T47D (cell line): Measurements from ENCODE around the gene DLGAP4.

Source experiments
- DNase-seq, 2 experiments: peaks; one replicate each; pipeline versions ENCODE4 v3.0.0 to v3.0.0-alpha.2; 2011 to 2012; ENCODE audit warnings: low read depth in 1 of 2, low spot score in 1 of 2
- JUND ChIP-seq: IDR thresholded peaks from 2 replicates; pipeline ENCODE4 v1.6.1; 2012; ENCODE audit warnings: low read depth
- in situ Hi-C: cut with HindIII; loops from 2 replicates; pipeline ENCODE4 v1.10.0; 2016; ENCODE audit warnings: low sequenced_read_pairs, low pct_unique_long_range_greater_than_20kb

Gene DLGAP4

GRCh38 chr20:36461600-36462439 is 155.7 kb downstream of the DLGAP4 start:
- DNase-seq = no peak
- in situ Hi-C loops = no loop called here

GRCh38 chr20:36462440-36463211 is 156.5 kb downstream of the DLGAP4 start:
- no peak for DNase-seq
- in situ Hi-C loops = no loop called here

More at GRCh38 chr20:36461600-36462439, 155.7 kb downstream of the DLGAP4 start:
- no peak for TF ChIP-seq JUND

GRCh38 chr20:36463212-36464061 is 157.3 kb downstream of the DLGAP4 start:
- TF ChIP-seq JUND = no peak
- DNase-seq = no peak
- in situ Hi-C loops = no loop called here

More at GRCh38 chr20:36462440-36463211, 156.5 kb downstream of the DLGAP4 start:
- no peak for TF ChIP-seq JUND

- in situ Hi-C loops = no loop called here
- no peak for DNase-seq
- no peak for TF ChIP-seq JUND
Measured at GRCh38 chr20:36465109-36466080, 159.3 kb downstream of the DLGAP4 start.

- no peak for TF ChIP-seq JUND
- no peak for DNase-seq
- in situ Hi-C loops = no loop called here
Measured at GRCh38 chr20:36466089-36466488, 159.9 kb downstream of the DLGAP4 start.

GRCh38 chr20:36467076-36467999 is 161.2 kb downstream of the DLGAP4 start:
- TF ChIP-seq JUND = no peak
- in situ Hi-C loops = no loop called here
- DNase-seq = peak in 1 of 2 experiments; percentile 38

GRCh38 chr20:36468149-36469000 is 162.2 kb downstream of the DLGAP4 start:
- in situ Hi-C loops = no loop called here
- no peak for DNase-seq
- no peak for TF ChIP-seq JUND

- no peak for TF ChIP-seq JUND
- in situ Hi-C loops = no loop called here
- DNase-seq = no peak
Measured at GRCh38 chr20:36469973-36470372, 163.8 kb downstream of the DLGAP4 start.

GRCh38 chr20:36471885-36472636 is 165.9 kb downstream of the DLGAP4 start:
- in situ Hi-C loops = no loop called here
- no peak for TF ChIP-seq JUND

More at GRCh38 chr20:36471885-36472636, 165.9 kb downstream of the DLGAP4 start:
- no peak for DNase-seq
